Medulla oblongata (tissue), 1 donor: ENCODE results near the gene ATP11A.
"Not testable (repeated sequence)": the region's sequence is repeated elsewhere in the genome, so short reads cannot be mapped to it uniquely, and the experiment has no call there.

Experiments
- DNase-seq: peaks from one replicate; pipeline ENCODE4 v3.0.0-alpha.2; 2015; ENCODE audit errors: extremely low spot score

ATP11A gene

DNA sequence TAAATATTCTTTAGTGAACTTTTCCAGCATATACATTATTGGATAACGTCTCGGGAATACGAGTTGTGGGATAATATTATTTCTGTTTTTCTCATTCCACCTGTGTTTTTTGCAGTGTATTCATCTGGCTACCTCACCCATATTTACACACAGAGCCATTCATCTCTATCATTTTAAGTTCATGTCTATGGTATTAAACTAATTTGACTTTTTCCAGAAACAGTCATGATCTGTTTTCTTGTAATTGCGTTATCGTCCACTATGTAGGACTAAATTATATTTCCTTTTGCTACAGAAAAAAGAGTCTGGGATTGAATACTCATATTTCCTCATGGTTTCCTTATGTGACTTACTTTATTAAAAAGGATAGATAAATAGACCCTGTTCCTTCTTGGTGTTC lies 2.7 kb downstream of the ATP11A start:
- DNase-seq = no peak

DNA sequence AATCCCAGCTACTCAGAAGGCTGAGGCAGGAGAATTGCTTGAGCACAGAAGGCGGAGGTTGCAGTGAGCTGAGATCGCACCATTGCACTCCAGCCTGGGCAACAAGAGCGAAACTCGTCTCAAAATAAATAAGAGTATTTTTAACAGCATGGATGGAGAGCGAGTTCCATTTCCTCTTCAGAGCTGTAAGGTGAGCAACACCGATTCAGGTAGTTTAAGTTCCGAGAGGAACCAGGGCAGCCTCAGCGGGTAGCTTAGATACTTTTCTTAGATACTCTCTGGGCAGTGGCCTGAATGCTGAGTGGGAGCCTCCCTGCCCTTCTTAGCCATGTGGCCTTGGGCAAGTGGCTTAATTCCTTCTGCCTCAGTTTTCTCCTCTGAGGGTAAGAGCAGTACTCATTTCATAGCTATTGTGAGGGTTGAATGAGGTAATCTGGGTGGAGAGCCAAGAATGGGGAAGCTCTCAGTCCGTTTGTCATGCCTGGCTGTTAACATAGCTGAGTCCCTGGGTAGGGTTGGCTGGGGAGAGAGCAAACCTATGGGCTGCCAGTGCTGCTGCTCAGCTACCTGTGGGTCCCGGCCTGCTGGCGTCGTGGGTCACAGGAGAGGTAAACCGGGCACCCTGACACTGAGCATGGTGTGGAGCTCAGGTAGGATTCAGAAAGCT lies 4.1 kb downstream of the ATP11A start:
- DNase-seq = peak; percentile 46

DNA sequence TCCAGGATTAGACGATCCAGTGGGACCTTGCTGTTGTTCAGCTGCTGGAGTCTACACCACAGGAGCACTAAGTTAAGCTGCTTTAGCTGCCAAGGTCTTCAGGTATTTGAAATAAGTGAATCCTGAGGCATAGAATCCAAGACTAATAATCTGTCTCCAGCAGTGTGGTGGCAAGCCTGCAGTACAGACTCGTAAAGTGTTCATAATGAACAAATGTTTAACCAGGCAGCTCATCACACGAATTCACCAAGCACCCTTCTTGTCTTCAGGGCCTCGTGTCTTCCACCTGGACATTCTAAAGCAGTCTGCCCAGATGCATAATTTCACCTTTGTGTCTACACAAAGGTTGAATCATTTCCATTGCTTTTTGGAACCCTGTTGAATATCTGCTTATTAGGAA lies 5.3 kb downstream of the ATP11A start:
- DNase-seq = no peak

DNA sequence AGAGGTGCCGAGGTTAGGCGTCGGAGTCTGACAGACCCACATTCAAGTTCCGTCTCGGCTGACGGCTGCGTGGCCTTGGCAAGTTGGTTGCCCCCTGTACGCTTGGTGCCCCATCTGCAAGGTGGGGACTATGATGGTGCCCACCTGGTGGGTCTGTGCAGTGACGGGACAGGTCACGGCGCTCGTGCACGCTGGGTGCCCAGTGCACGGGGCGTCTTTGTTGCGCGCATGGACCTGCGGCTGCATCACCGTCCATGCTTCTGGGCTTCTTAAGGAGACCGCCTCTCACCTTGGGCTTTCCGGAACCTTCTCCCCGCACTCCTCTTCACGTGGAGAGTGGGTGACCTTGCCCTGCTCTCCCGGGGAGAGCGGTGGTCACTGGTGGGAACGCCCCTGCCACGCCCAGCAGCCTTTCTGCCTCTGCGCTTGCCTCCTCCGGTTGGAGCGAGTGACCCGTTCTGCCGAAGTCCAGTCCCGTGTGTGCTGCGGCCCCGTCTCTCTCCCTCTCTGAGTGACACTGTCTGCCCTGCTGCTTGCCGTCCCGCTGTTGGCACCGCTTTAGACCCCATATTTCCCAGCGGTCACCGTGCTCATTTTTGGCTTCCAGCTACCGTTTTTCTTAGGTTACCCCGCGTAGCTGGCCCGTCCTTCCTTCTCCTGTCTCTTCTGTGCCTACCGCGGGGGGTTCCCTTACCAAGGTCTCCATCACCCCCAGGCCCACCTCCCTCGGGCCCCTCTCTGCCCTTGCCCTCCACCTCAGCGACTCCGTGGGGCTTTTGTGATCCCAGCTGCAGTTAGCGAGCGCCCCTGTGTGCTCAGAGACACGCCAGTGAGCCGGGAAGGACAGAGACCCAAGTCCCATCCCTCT lies 6.4 kb downstream of the ATP11A start:
- no peak for DNase-seq

DNA sequence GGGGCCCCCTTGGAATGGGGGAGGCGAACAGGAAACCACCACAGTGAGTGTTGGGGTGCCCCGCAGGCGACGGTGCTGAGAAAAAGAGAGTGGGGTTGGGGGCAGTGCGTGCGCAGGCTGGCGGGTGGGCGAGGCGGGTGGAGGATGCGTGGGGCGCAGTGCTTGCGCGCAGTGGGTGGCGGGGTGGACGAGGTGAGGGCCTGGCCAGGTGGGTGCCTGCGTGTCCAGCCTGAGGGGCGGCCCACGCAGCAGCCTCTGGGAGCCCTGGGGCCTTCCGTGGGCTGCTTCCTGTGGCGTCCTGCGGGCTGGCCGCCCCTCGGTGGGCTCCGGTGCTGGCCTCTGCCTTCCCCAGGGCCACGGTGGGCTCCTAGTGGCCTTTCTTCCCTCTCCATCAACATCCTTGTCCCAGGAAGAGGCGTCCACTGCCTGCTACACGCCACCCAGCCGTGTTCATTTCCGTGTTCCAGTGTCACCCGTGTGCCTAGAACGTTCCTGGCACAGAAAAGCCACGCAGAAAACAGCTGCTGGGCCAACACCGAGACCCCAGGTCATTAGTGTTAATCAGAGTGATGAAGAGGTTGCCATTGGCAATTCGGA lies 7.1 kb downstream of the ATP11A start:
- no peak for DNase-seq

DNA sequence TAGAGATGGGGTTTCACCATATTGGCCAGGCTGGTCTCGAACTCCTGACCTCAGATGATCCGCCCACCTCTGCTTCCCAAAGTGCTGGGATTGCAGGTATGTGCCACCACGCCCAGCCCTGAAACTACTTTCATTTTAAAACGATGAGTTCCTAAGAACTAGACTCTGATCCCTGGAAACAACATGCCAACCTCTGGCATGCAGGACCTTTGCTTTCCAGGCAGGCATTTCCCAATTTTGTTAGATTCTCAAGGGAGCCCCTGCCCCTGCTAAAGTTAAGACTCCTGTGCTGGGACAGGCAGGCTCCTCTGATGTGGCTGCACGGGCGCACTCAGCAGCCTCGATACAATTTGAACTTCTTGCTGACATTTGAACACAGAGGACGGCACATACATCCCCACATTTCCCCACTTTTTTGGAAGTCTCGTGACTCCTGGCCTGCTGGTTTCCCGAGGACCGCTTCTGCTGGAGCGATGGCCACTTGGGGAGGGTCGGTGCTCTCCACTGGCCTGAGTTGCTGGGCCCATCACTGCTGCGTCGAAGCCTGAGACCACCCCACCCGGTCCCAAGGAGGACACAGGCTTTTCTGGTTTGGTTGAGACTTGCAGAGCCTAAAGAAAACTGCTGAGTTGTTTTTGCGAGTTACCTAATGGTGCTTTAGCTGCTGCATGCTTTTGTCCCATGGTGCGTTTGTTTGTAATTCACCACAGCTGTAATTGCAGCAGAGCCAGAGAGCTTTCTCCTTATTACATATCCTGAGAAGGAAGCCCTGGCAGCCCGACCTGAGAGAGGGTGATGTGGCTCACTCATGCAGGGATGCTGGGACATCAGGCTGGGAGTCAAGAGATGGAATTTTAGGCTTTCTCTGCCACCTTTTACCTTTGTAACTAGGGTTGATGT lies 8.2 kb downstream of the ATP11A start:
- DNase-seq = no peak

DNA sequence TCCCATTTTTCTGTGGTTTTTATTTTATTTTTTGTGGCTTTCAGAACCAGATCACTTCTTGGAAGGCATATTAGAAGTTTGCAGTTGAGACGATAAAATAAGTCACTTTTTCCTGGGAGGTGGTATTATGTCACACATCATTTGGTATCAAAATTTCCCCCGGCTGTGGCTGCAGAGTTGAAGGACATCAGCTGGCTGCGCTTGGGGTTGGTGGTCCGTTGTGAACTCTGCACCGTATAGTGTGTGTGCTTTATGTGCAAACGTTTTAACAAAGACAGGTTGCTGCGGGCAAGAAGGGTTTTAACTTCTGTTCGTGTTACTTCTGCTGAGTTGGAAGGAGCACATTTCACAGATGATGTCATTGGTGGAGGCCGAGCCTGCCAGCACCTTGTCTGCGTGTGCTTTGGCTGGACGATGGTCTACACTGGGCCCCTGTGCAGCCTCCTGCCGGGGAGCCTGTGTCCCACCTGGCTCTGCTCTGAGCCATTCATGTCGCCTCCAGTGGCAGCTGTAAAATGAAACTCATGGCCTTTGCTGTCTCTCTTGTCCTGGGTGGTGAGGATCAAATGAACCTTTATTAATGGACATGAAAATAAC lies 9.6 kb downstream of the ATP11A start:
- no peak for DNase-seq

DNA sequence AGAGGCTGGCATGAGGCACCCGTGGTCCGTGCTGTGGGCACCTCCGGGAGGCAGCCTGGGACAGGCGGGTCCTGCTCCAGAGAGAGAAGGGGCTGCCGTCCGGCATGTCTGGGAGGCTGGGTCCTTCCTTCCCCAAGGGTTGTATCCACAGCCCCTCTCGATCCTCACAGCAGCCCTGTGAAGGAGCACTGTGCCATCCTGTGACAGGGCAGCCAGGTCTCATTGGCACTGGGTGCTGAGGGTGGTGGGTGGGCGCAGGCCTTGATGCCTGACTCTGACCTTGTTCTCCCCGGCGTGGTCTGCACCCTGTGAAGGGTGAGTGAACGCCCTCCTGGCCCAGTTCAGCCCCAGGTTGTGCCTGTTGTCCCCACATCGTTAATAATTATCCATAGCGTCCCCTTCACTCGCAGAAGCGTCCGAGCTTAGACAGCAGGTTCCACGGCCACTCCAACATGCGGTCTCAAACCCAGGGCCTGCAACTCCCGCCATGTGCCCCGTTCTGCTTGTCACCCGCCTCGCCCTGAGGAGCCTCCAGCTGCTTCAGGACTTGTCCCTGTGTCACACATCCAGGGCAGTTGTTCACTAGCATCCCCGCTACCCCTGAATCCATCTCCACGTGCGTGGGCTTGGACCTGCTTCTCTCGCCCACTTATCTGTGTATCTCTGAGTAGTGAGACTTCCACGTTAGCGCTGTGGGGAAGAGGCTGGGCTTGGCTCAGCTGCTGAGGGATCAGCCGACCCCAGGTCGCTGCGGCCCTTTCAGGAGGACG lies 10.6 kb downstream of the ATP11A start:
- DNase-seq = no peak

DNA sequence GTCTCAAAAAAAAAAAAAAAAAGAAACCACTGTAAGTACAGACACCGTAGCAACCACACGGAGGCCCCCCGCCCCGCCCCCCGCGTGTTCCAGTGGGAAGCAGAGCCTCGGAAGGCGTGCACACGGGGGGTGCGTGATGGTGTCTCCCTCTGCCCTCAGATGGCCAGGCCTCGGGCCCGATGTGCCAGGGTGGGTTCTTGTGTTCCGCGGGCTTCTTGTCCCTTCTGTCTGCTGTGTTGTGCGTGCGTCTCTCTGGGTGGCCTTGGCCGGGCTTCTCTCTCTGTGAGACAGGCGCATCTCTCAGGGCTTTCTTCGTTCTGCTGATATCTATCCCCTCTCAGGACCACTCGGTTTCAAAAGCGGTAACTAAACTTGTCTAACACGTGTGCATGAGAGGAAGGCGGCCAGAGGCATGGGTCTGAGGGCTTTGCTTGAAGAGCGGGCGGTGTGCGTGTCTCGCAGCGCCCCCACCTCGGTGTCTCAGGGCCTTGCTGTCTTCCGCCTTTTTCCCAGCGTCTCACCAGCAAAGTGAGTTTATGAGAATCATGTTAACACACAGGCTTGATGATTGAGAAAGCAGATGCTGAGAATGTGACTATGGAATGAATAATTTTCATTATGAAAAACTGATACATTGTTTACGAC lies 12.6 kb downstream of the ATP11A start:
- DNase-seq = no peak

DNA sequence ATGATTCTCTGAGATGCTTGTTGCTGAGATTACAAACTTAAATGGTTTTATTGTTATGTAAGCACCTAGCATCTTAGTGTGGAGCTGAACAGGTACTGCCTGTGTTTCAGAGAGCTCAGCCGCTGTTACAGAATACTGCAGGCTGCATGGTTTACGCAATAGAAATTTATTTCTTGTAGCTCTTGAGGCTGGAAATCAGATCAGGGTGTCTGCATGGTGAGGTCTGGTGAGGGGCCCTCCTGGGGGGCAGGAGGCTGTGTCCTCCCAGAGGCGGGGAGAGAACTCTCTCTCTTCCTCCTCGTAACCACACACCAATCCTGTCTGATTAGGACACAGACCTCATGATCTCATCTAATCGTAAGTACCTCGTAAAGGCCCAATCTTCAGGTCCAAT lies 13.1 kb downstream of the ATP11A start:
- no peak for DNase-seq

DNA sequence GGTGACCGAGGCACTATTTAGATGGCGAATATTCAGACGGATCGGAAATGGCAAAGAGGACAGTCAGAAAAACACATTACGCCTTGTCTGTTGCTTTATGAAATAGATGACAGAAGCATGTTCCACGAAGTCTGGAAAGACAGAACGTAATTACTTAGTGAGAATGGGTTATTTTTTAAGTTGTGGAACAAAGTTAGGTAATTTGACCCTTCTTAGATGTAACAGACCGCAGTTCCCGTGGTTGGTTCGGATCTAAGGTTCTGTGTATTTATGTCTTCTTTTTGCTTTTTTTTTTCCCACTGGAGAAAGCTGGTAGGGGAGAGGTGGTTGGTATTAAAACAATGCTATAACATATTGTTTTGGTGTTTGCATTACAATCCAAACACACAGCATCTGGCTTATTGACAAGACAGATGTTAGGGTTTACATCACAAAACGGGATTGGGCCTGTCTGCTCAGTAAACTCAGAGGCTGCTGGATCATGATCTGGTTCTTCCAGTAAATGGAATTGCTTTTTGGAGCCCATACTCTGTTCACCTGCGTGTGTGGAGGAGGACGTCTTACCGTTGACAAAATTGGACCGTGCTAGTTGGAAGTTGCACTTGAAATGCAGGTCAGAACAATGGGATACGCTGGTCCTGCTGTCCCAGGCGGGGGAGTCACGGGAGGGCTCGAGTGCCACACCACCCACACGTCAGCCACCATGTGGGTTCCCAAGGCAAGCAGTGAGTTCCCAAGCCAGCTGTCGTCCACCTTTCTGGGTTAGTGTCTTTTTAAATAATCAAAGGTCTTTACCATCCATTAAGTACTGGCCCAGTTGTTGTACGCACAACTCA lies 13.8 kb downstream of the ATP11A start:
- DNase-seq = no peak

DNA sequence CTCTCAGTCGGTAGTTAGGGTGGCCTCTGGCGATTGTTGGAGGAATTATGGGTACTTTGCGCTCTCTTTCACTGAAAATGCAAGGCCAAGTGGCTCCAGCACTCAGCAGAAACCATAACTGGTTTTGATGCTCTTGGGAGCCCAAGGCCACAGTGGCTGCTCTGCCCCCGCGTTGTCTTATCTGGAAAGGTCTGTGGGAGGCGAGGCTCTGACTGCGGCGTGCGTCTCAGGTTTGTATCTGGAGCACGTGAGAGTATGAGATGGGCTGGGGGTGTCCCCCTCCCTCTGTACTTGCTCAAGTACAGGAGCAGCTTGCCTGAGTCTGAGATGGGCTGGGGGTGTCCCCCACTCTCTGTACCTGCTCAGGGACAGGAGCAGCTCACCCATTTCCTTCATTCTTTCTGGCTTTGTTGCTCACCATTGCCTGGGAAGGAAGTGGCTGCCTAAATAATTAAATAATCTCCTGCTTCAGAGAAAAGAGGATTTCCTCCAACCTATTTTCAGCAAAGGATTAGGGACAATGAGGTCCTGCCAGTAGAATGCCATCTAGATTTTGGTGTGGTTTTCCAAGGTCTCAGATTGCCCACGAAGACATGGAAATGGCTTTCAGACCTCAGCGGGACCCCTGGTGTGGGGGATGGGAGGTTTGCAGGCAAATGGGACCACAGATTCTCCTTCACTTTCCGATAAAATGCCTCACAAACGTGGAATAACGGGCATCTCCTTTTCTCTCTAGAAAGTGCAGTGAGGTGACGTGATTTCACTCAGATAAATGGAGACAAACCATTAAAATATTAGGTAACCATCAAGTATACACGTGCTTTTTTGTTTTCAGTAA lies 14.7 kb downstream of the ATP11A start:
- no peak for DNase-seq

DNA sequence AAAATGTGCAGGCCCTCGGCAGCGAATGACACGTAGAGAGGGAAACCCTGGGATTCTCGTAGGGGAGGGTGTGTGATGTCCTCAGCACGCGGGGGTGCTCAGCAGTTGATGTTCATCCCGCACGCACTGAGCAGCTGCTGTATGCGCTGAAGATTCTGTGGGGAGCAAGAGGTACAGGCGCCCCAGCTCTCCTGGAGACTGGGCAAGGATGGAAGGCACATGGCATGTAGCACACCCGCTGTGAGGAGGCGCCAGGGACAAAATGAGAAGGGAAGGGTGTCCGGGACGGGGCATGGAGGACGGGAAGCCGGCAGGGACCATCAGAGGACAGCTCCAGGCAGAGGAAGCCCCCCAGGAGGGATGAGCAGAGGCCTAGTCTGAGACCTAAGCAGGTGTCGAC lies 15.4 kb downstream of the ATP11A start:
- DNase-seq = no peak

DNA sequence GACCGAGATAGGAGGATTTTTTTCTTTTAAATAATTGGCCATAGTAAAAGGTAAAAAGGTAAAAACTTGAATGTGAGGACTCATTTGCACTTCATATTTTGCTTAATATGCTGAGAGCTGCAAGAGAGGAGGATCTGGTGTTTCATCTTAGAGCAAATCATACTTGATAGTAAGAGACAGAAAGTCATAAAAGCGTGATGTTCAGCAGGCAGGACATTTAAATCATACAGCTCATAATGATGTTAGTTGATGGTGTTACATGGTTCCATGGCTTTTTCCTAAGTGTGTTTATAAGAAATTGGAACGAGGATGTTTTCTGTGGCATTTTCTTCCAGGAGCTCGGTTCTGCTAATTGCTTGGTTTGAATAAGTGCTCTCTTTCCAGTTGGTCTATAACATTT lies 16.3 kb downstream of the ATP11A start:
- no peak for DNase-seq

DNA sequence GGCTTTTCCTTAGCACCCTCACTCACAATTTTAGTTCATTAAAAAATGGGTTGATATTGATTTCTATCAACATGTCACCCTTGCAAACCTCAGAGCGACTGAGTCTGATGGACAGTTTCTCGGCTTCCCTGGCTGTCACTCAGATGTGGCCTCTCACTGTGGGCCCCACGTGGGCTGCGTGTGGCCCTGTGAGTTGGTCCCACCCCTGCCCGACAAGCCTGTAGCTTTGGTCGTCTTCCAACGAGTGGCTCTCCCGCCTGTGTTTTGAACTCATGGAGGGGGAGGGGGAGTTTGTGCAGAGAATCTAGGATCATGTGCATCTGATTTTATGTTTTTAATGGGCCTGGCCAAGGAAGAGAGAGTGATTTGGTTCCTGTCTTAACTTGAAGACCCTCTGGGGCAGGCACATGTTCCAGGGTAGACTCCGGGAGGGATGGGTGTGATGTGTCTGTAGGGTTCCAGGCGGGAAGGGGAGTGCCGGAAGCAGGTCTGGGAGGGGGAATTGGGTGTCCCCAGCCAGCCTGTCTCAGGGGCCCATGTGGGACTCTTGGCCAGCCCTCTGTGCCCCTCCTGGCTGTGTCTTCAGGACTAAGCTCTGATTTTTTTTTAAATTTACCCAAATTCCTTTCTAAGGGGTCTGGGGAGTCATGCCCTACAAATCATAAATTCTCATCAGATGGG lies 18.9 kb downstream of the ATP11A start:
- DNase-seq = peak; percentile 21

DNA sequence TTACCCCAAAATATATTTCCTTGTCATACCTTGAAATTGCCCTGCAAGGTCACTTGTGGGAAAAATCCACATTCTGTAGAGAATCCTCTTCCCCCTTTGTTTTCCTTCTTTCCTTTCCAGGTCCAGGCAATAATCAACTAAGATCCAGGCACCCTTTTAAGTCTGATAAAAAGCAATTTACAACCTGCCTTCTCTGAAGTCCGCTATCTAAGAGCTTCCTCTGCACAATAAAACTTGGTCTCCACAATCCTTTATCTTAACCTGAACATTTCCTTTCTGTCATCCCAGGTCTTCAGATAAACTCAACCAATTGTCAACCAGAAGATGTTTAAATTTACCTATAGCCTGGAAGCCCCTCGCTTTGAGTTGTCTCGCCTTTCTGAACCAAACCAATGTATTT lies 19.5 kb downstream of the ATP11A start:
- not testable (repeated sequence) for DNase-seq

DNA sequence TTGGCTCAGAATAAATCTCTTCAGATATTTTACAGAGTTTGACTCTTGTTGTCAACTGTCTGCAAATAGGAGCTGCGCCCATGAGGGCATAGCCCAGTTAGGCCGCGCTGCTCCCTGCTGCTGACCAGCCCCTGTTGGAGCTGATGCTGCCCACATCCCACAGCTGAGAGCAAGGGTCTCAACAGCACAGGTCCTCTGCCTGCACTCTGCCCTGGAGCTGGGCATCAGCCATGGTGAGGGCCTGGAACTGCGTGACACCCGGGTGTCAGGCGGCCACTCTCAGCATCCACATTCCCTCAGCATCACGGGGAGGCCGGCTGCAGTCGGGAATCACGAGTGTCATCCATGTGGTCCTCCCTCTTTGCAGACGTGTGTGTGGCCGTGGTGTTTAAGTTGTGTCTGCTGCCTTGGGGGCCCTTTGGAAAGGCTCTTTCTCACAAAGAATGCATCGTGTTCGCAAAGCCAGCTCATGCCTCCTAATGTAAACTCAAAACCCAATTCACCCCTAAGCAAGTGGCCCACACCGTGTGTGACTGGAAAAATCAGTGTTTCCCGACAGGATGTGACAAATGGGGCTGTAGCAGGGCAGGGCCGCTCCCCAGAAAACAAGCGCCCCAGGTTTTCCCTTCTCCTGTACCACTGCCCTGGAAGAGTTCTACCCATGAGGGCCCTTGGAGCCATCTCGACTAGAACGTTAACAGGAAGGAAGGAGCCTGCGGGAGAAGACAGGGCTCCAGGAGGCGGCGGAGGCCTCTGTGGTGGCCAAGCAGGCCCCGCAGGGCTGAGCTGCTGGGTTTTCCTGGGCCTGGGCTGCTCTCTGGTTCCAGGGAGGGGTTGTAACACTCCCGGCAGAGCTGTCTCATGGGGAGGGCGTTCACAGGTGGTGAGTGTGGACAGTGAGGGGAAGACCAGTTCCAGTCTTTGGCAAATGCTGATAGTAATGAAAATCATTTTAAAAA lies 20.3 kb downstream of the ATP11A start:
- peak; percentile 38 for DNase-seq
